ENCODE results near the gene AFF2.

- TF ChIP-seq POLR2AphosphoS5 (IDR thresholded peaks at IDR 0.05; ENCODE audit: insufficient read depth in 1 of 2, low read depth in 1 of 2): no peak
- no peak for TF ChIP-seq CTCF (IDR thresholded peaks at IDR 0.05)
Observed at GRCh38 chrX:148929686-148930085, 429.3 kb downstream of the AFF2 start.
